ENCODE data around the gene CHD2.

The CHD2 gene

GRCh38 chr15:93072411-93073394 lies 172.6 kb downstream of the CHD2 start:
- DNase-seq = no peak

DNA sequence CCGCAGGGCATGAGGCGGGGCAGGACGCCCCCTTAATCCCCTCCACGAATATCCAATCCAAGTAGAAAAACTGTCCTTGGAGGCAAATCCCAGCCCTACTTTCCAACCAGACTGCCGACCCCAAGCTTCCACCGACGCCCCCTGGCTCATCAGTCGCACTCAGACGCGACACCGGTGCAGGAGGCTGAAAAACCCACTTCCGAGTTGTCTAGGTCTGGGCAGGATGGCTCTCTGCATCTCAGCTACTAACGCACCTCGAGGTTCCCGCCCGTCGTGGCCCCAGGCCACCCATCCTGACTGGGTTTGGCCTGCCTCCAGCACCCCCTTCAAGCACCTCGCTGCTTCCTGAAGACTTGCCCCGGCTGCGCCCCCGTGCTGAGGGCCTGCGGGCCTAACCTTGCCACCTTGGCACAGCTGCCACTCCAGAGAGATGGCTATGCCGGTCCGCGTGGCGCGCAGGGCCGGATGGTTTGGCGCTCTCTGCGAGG lies 173.4 kb downstream of the CHD2 start:
- no peak for DNase-seq

GRCh38 chr15:93074599-93074998 lies 174.5 kb downstream of the CHD2 start:
- DNase-seq = no peak

- DNase-seq = no peak
Observed at GRCh38 chr15:93076217-93076616, 176.1 kb downstream of the CHD2 start.

DNA sequence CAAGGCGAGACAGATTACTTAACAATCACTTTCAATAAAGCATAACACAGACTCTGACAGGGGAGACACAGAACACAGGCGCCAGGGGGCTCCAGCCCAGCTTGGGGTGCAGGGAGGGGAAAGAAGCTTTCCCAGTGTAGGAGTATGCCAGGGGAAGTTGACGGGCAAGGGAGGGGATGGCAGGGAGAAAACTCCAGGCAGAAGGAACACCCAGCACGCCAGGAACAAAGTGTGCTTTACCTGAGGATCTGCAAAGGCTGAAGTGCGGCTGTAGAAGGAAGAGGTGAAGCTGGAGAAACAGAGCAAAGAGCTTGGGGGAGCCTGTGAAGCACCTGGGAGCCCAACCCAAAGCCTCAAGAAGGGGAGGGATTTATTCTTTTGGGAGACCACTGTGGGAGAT lies 176.8 kb downstream of the CHD2 start:
- no peak for DNase-seq
